Osteoblast (primary cell): ENCODE results near the gene NRIP1. TPM values are rescaled to one million over a fixed set of nuclear protein-coding genes. Genes with fewer than 3 reads are reported as not detected.

Experiments used
- DNase-seq: peaks from one replicate; pipeline ENCODE4 v3.0.0; 2011; ENCODE audit warnings: low spot score, mixed read lengths; ENCODE audit not compliant: insufficient read length; ENCODE audit errors: missing footprints
- H2AFZ ChIP-seq: 2 replicates; pipeline ENCODE4 v1.6.0; 2011; ENCODE audit warnings: mild to moderate bottlenecking, low read length
- H3K27ac ChIP-seq: 2 replicates; pipeline ENCODE4 v1.5.1; 2011; ENCODE audit warnings: mild to moderate bottlenecking, low read depth, low read length, moderate library complexity
- H3K27me3 ChIP-seq: 2 replicates; pipeline ENCODE4 v1.6.0; 2012; ENCODE audit warnings: mild to moderate bottlenecking, control low read depth, inconsistent platforms, low read length, moderate library complexity; ENCODE audit not compliant: insufficient read depth
- H3K36me3 ChIP-seq: 2 replicates; pipeline ENCODE4 v1.5.1; 2011; ENCODE audit warnings: mild to moderate bottlenecking, low read length, control low read depth, moderate library complexity; ENCODE audit not compliant: insufficient read depth
- H3K4me1 ChIP-seq: 2 replicates; pipeline ENCODE4 v1.5.1; 2011; ENCODE audit warnings: mild to moderate bottlenecking, low read length, control low read depth, moderate library complexity; ENCODE audit not compliant: insufficient read depth
- H3K4me2 ChIP-seq: 2 replicates; pipeline ENCODE4 v1.6.0; 2011; ENCODE audit warnings: mild to moderate bottlenecking, low read length; ENCODE audit not compliant: insufficient read depth
- H3K4me3 ChIP-seq: fragments of 200-600 bp; sonication (generic); 3 replicates; pipeline ENCODE4 v1.5.1; 2012; ENCODE audit warnings: mild to moderate bottlenecking, low read length, inconsistent platforms; ENCODE audit not compliant: insufficient read depth
- H3K79me2 ChIP-seq: 2 replicates; pipeline ENCODE4 v1.6.0; 2012; ENCODE audit warnings: mild to moderate bottlenecking, low read length, control low read depth, inconsistent platforms; ENCODE audit not compliant: insufficient read depth
- H3K9me3 ChIP-seq: 2 replicates; pipeline ENCODE4 v1.5.1; 2011; ENCODE audit warnings: low read depth, low read length, control low read depth
- H4K20me1 ChIP-seq: 2 replicates; pipeline ENCODE4 v1.6.0; 2012; ENCODE audit warnings: mild to moderate bottlenecking, low read length, control low read depth; ENCODE audit not compliant: insufficient read depth
- total RNA-seq: library from RNA; depleted of rRNA; stranded (reverse); fragments of >200 nt; gene quantifications from 2 replicates; pipeline ENCODE4 v1.2.3, GENCODE V29; 2012
- TF ChIP-seq, protein P1 (sequence below): IDR thresholded peaks from 2 replicates; pipeline ENCODE4 v1.5.1; 2011; ENCODE audit warnings: mild to moderate bottlenecking, low read depth, low read length, moderate library complexity; ENCODE audit errors: extremely low read depth

The NRIP1 gene
- total RNA-seq, 1 donor = 32.6 TPM

DNA sequence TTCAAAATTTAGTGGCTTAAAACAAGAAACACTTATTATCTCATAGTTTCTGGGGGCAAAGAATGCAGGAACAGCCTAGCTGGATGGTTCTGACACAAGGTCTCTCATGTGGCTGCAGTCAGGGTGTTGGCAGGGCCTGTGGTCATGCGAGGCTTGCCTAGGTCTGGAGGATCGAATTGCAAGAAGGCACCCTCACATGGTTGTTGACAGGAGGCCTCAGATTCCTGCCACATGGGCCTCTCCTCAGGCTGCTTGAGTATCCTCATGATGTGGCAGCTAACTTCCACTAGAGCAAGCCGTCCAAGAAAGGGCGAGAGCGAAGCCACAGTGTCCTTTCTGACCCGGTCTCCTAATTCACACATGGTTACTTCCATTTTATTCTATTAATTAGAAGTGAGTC lies 6.2 kb upstream of the NRIP1 start:
- DNase-seq = no peak
- Histone ChIP-seq H3K4me2 (no peak overlapping the region), H3K4me3 (no peak overlapping the region), H3K27ac (no peak overlapping the region), H3K36me3 (no peaks in the 10 kb centered on the region), H2AFZ (no peak overlapping the region), H3K4me1 (no peaks in the 10 kb centered on the region), H3K9me3 (no peaks in the 10 kb centered on the region), H3K27me3 (no peaks in the 10 kb centered on the region), H4K20me1 (no peaks in the 10 kb centered on the region), H3K79me2 (no peaks in the 10 kb centered on the region)
- TF ChIP-seq, protein P1, sequence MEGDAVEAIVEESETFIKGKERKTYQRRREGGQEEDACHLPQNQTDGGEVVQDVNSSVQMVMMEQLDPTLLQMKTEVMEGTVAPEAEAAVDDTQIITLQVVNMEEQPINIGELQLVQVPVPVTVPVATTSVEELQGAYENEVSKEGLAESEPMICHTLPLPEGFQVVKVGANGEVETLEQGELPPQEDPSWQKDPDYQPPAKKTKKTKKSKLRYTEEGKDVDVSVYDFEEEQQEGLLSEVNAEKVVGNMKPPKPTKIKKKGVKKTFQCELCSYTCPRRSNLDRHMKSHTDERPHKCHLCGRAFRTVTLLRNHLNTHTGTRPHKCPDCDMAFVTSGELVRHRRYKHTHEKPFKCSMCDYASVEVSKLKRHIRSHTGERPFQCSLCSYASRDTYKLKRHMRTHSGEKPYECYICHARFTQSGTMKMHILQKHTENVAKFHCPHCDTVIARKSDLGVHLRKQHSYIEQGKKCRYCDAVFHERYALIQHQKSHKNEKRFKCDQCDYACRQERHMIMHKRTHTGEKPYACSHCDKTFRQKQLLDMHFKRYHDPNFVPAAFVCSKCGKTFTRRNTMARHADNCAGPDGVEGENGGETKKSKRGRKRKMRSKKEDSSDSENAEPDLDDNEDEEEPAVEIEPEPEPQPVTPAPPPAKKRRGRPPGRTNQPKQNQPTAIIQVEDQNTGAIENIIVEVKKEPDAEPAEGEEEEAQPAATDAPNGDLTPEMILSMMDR = no peak

DNA sequence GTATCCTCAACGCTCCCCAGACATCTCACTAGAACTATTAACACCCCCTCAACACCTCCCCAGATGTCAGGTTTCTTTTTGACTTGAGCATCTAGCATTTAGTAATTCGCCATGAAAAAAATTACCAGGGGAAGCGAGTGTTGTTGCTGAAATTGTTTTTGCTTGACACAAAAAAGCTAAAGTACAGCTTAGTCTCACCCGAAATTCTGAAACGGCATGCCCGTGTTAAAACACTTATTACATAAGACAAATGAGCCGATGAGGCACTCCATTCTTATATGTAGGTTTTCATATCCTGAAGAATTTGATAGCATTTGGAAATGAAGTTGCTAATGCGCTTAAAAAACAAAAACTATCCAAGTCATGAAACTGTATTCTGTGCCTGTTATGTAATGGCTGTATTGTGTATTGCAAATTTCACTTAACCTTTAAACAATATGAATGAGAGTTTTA lies 1.3 kb upstream of the NRIP1 start:
- DNase-seq = no peak
- peak overlapping the region; percentile 92 for H3K4me2 ChIP-seq
- TF ChIP-seq, protein P1 = no peak
- no peaks in the 10 kb centered on the region for H3K27me3 ChIP-seq
- H3K9me3 ChIP-seq = no peaks in the 10 kb centered on the region
- H3K27ac ChIP-seq = peak overlapping the region; percentile 69
- peaks cover 32% of the 10 kb centered on the region for H3K79me2 ChIP-seq
- peak overlapping the region; percentile 94 for H2AFZ ChIP-seq
- peak overlapping the region; percentile 74 for H3K4me3 ChIP-seq
- H3K4me1 ChIP-seq = peaks cover 13% of the 10 kb centered on the region
- peaks cover 4% of the 10 kb centered on the region for H4K20me1 ChIP-seq
- H3K36me3 ChIP-seq = no peaks in the 10 kb centered on the region

DNA sequence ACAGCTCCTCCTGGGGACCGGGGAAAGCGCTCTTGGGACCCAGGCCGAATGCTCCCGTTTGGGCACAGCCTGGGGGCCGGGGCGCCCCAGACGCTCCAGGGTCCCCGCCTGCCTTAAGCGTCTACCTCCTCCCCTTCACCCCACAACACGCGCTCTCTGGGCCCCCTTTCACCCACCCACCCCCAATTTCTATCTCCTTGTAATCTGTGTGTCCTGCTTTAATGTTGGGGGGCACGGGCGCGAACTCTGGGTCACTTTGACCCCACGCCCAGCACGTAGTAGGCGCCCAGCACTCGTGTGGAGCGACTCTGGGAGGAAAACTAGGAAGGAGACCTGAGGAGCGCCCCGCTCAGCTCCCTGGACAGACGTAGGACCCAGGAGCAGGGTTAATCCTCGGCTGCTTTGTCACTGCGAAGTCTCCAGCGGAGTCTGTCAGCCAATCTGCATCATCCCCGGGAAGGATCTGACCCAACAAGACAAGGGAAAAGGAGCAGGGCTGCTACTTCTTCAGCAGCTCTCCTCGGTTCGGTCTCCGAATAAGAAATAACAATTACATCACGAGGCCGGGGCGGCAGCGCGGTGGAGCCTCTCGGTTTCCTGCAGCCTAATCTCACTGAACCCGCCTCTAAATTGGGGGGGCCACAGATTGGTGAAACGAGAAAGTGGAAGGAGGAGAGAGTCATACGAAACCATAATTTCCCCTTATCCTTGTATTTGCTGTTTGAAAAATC lies 757 bp upstream of the NRIP1 start:
- TF ChIP-seq, protein P1 = no peak
- H3K9me3 ChIP-seq = no peaks in the 10 kb centered on the region

DNA sequence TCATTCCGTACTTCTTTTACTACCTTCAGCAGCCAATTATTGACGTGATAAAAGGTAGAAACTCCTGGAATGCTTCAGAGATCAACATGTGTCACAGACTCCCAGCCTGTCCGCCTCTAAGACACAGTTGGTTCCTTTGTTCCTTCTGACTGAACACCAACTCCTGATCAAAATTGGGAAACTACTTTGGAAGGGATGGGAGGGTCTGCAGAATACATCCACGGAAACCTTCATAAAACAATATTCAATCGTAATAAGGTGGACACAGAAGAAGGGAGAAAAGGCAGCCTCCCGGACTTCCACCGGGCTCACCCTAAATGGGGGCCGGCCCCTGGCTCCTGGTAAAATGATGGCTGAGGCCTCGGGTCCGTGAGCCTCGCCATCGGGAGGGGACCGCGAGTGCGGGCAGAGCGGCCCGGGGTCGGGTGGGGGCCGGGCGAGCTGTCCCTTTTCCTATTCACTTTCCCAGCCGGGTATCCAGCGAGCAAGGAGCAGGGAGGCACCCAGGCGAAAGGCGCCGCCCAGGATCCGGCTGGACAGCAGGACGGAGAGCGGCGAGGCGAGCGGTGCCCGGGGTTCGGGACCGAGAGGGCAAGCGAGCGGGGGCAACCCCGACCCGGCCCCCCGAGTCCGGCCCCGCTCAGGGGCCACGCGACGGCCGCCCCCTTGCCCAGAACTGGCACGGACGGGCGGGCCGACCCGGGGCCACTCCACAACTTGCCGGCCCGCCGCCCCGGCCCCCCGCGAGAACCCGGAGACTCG lies 805 bp downstream of the NRIP1 start:
- peaks cover 54% of the 10 kb centered on the region for H3K79me2 ChIP-seq
- H3K4me2 ChIP-seq = peak overlapping the region; percentile 89
- peak overlapping the region; percentile 1 for H2AFZ ChIP-seq
- peak overlapping the region; percentile 74 for H3K4me3 ChIP-seq
- no peaks in the 10 kb centered on the region for H3K27me3 ChIP-seq
- DNase-seq = peak; percentile 92
- no peaks in the 10 kb centered on the region for H3K36me3 ChIP-seq
- TF ChIP-seq, protein P1 = no peak
- H3K27ac ChIP-seq = peak overlapping the region; percentile 71
- H3K4me1 ChIP-seq = peaks cover 29% of the 10 kb centered on the region
- peaks cover 17% of the 10 kb centered on the region for H4K20me1 ChIP-seq
- no peaks in the 10 kb centered on the region for H3K9me3 ChIP-seq

More for the DNA sequence above, 757 bp upstream of the NRIP1 start:
- peak; percentile 96 for DNase-seq
- peak overlapping the region; percentile 94 for H2AFZ ChIP-seq
- H4K20me1 ChIP-seq = peaks cover 8% of the 10 kb centered on the region
- H3K4me2 ChIP-seq = peak overlapping the region; percentile 92
- no peaks in the 10 kb centered on the region for H3K27me3 ChIP-seq
- peaks cover 19% of the 10 kb centered on the region for H3K4me1 ChIP-seq
- peaks cover 38% of the 10 kb centered on the region for H3K79me2 ChIP-seq
- H3K27ac ChIP-seq = peak overlapping the region; percentile 69
- H3K36me3 ChIP-seq = no peaks in the 10 kb centered on the region
- H3K4me3 ChIP-seq = peak overlapping the region; percentile 74
